ENCODE data around the gene CRPPA.
A peak's percentile ranks its signal among the peaks of the same experiment; 100 is the strongest.
"Not testable (repeated sequence)": the region's sequence is repeated elsewhere in the genome, so short reads cannot be mapped to it uniquely, and the experiment has no call there.

Gene CRPPA

DNA sequence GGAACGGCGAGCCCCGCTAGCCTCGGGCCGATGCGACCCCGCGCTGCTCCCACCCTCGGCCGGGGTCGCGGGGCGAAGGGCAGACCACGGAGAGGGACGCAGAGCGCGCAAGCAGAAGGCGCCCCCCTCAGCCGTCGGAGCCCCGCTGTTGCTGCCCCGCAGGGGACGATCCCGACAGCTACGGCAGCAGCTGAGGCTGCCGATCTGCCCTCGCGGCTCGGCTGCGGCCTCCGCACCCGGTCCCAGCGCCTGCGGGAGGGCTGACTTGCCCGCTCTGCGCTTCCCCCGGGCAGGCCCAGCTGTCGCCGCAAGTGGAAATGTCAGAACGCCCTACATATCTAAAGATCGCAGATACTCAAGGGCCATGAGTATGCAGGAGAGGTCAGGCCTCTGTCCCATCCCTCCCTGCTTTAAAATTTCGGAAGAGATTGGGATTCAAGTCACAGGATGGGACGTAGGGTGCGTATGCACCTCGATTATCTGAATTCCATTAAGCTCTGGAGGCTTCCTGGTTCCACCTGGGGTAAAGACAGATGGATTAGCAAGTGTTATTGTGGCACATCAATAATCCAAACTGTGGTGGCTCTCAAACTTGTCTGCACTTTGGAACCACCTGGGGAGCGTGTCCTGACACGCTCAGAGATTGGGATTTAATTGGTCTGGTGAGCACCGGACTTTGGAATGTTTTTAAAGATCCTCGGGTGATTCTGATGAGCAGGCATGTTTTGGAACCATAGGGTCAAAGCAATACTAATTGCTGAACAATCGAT is at the start of gene CRPPA:
TSS of gene CRPPA (minus strand) at position 206 of the 770 bp plus-strand sequence. CDS start 216 bp downstream, outside the sequence.
- Histone ChIP-seq H3K27ac (ENCODE audit: low read depth, low read length) (peak within 1 kb of the TSS; percentile 73), H3K4me1 (ENCODE audit: control insufficient read depth, insufficient read depth, low read length) (peaks cover 12% of the 10 kb centered on the region), H3K9me3 (ENCODE audit: control insufficient read depth, insufficient read depth, low read length) (no peaks in the 10 kb centered on the region), H3K9ac (ENCODE audit: low read depth, low read length) (peak within 1 kb of the TSS; percentile 64), H3K4me3 (ENCODE audit: low read depth, low read length) (peak within 1 kb of the TSS; percentile 67), H3K27me3 (ENCODE audit: control insufficient read depth, insufficient read depth, low read length) (peaks cover 21% of the 10 kb centered on the region), H3K36me3 (ENCODE audit: control insufficient read depth, insufficient read depth, low read length) (no peaks in the 10 kb centered on the region)

DNA sequence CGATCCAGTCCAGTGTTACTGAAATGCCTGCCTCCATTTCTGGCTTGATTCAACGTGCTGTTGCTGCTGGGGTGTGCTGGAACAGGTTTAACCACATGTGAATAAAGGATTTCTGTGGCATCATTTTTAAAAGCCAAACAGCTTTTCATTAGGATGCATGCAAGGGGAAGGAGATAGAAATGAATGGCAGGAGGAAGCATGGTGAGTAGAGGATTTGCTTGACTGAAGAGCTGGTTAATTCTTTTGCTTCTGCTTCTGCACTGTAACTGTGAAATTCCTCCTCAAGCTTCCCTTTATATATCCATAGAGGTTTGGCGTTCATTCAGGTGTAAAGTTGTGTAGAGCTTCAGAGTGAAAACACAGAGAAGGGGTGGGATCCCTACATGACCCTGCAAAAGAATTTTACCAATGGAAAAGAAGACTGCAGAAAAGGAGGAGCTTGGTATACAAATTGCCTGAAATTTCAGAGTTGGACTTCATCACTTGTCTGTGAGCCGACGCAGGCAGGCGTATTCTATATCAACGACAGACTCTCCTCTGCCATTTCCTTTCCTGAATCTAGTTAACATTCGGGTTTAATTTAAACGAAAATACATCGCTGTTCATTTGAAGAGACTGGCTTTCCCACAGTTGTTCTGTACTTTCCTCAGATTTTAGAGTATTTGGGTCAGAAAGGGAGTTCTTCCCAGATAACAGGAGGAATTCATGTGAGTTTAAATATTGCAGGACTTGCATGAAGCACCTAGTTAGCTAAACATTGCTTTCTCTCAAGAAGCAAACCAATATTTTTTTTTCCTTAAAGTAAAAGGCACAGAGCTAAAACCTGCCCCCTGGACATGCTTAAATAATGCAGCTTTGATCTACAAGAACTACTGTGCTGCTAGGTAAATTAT is 44.4 kb upstream of the CRPPA start, which contains the start of gene SOSTDC1:
TSS of gene SOSTDC1 (minus strand) at position 270 of the 893 bp plus-strand sequence. CDS start at position 200, 70 bp downstream.
- H3K4me1 ChIP-seq (ENCODE audit: control insufficient read depth, insufficient read depth, low read length), result peaks cover 41% of the 10 kb centered on the region
- H3K27ac ChIP-seq (ENCODE audit: low read depth, low read length), result peak within 1 kb of the TSS; percentile 11
- no peaks in the 10 kb centered on the region for H3K36me3 ChIP-seq (ENCODE audit: control insufficient read depth, insufficient read depth, low read length)
- peak within 1 kb of the TSS; percentile 29; the same call in 1 of the 2 replicates for H3K4me3 ChIP-seq (ENCODE audit: low read depth, low read length)
- H3K9ac ChIP-seq (ENCODE audit: low read depth, low read length), result no peak within 1 kb of the TSS
- no peaks in the 10 kb centered on the region for H3K9me3 ChIP-seq (ENCODE audit: control insufficient read depth, insufficient read depth, low read length)
- no peaks in the 10 kb centered on the region for H3K27me3 ChIP-seq (ENCODE audit: control insufficient read depth, insufficient read depth, low read length)

DNA sequence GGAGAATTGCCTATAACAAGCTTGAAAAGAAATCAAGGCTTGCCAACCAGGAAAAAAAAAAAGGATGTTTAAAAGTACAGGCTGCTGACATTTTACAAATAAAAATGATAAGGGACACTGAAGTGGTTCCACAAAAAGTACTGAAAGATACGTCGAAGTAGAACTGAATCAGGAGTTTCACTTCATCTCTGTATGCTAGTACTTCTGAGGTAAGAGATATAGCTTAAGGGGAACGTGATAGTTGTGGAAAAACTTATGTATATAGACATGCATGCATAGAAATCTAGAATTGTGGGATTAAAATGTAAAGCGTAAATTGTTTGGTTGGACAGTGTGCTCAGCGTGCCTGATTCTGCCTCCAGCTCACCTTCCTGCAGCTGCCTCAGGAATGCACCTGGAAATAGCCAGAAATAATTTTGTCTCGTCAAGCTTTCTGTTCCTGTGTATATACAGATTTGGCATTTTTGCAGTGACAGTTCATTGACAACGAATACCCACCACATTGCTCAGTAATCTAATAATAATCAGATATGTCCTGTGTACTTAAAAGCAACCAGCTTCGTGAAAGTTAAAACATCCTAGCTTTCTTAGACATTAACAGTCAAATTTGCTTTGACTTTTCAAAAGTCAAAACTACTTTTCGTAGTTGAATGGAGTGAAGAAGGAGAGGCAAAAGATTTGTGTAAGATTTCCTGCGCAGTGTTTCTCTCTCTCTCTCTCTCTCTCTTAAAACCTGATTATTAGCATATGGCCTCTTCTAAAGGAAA is 42.8 kb upstream of the CRPPA start:
- H3K27ac ChIP-seq (ENCODE audit: low read depth, low read length), result no peak overlapping the region
- H3K4me1 ChIP-seq (ENCODE audit: control insufficient read depth, insufficient read depth, low read length), result peaks cover 41% of the 10 kb centered on the region
- no peak overlapping the region; the same call in 1 of the 2 replicates for H3K4me3 ChIP-seq (ENCODE audit: low read depth, low read length)
- H3K36me3 ChIP-seq (ENCODE audit: control insufficient read depth, insufficient read depth, low read length), result no peaks in the 10 kb centered on the region
- H3K27me3 ChIP-seq (ENCODE audit: control insufficient read depth, insufficient read depth, low read length), result no peaks in the 10 kb centered on the region
- no peaks in the 10 kb centered on the region for H3K9me3 ChIP-seq (ENCODE audit: control insufficient read depth, insufficient read depth, low read length)
- H3K9ac ChIP-seq (ENCODE audit: low read depth, low read length), result no peak overlapping the region

DNA sequence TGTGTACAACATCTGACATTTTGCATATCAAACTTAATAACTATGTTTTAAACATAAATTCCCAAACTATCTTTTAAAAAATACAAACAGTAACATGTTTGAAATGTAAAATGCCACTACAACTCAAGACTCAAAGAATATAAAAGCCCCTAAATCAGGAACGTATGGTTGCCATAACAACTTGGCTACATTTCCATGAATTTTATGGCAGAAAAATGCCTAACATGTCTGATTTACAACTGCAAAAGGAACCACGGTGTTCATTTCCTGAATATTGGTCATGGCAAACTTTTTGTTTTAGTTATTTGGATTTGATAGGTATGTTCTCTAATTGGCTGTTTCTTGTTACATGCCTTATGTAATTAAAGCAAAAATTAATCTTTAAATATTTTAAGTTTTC is 42.2 kb upstream of the CRPPA start:
- no peaks in the 10 kb centered on the region for H3K9me3 ChIP-seq (ENCODE audit: control insufficient read depth, insufficient read depth, low read length)
- no peaks in the 10 kb centered on the region for H3K36me3 ChIP-seq (ENCODE audit: control insufficient read depth, insufficient read depth, low read length)
- H3K27ac ChIP-seq (ENCODE audit: low read depth, low read length), result no peak overlapping the region
- H3K27me3 ChIP-seq (ENCODE audit: control insufficient read depth, insufficient read depth, low read length), result no peaks in the 10 kb centered on the region
- H3K4me1 ChIP-seq (ENCODE audit: control insufficient read depth, insufficient read depth, low read length), result peaks cover 41% of the 10 kb centered on the region
- H3K9ac ChIP-seq (ENCODE audit: low read depth, low read length), result no peak overlapping the region
- no peak overlapping the region for H3K4me3 ChIP-seq (ENCODE audit: low read depth, low read length)

DNA sequence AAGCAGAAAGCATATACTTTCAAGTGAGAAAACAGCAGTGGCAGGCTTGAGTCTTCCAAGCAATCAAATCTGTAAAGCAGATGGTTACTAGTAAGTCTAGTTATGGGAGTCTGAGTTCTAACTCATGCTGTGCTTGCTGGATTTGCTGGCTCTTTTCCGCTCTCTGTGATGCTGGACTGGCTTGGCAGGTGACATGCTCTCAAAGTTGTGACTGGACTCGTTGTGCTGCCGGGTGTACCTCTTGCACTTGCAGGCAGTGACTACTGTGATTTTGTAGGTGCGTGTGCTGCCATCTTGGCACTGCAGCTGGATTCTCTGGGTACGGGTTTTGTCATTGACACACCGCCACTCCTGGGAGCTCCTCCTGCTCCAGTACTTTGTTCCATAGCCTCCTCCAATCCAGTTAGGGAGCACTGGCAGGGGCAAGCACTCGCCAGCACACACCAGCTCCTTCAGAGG is 41.1 kb upstream of the CRPPA start:
- Histone ChIP-seq H3K36me3 (ENCODE audit: control insufficient read depth, insufficient read depth, low read length) (no peaks in the 10 kb centered on the region), H3K27me3 (ENCODE audit: control insufficient read depth, insufficient read depth, low read length) (no peaks in the 10 kb centered on the region), H3K27ac (ENCODE audit: low read depth, low read length) (no peak overlapping the region), H3K9ac (ENCODE audit: low read depth, low read length) (no peak overlapping the region), H3K4me3 (ENCODE audit: low read depth, low read length) (no peak overlapping the region), H3K9me3 (ENCODE audit: control insufficient read depth, insufficient read depth, low read length) (no peaks in the 10 kb centered on the region), H3K4me1 (ENCODE audit: control insufficient read depth, insufficient read depth, low read length) (peaks cover 41% of the 10 kb centered on the region)

DNA sequence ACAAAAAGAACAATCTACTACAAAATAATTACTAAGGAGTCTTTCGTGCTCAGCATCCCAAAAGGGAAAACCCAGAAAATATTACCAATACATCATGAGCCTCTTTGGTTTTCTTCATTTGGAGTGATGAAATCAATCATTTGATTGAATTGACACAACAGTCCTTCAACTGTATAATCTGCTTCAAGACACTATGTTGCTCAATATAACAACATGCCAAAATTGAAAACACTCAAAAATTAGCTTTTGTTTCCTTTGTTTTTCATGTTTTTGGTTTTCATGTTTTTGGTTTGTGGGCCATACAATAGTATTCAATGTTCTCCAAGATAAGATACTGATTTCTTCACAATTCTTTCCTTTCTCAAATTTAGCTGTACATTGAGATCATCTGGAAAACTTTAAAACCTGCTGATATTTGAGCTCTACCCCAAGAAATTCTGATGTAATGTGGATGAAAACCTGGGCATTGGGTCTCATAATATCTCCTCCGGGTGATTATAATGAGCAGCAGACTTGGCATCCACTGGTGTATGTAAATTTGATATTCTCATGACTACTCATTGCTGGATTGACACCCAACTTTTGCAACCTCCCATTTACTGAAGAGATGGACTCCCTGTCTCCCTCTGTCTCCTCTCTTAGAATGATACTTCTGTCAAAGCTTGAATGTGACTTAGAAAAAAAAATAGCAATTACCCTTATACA is 39.6 kb upstream of the CRPPA start:
- peaks cover 35% of the 10 kb centered on the region for H3K4me1 ChIP-seq (ENCODE audit: control insufficient read depth, insufficient read depth, low read length)
- no peak overlapping the region for H3K4me3 ChIP-seq (ENCODE audit: low read depth, low read length)
- H3K9me3 ChIP-seq (ENCODE audit: control insufficient read depth, insufficient read depth, low read length), result no peaks in the 10 kb centered on the region
- H3K36me3 ChIP-seq (ENCODE audit: control insufficient read depth, insufficient read depth, low read length), result no peaks in the 10 kb centered on the region
- no peaks in the 10 kb centered on the region for H3K27me3 ChIP-seq (ENCODE audit: control insufficient read depth, insufficient read depth, low read length)
- H3K27ac ChIP-seq (ENCODE audit: low read depth, low read length), result no peak overlapping the region
- no peak overlapping the region for H3K9ac ChIP-seq (ENCODE audit: low read depth, low read length)

DNA sequence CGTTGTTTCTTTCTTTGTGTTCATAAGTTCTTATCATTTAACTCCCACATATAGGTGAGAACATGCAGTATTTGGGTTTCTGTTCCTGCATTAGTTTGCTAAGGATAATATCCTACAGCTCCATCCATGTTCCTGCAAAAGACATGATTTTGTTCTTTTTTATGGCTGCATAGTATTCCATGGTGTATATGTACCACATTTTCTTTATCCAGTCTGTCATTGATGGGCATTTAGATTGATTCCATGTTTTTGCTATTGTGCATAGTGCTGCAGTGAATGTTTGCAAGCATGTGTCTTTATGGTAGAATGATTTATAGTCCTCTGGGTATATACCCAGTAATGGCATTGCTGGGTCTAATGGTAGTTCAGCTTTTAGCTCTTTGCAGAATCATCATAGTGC is 35.0 kb upstream of the CRPPA start:
- not testable (repeated sequence) for H3K27ac ChIP-seq (ENCODE audit: low read depth, low read length); H3K4me3 ChIP-seq (ENCODE audit: low read depth, low read length); H3K36me3 ChIP-seq (ENCODE audit: control insufficient read depth, insufficient read depth, low read length); H3K4me1 ChIP-seq (ENCODE audit: control insufficient read depth, insufficient read depth, low read length); H3K9ac ChIP-seq (ENCODE audit: low read depth, low read length); H3K27me3 ChIP-seq (ENCODE audit: control insufficient read depth, insufficient read depth, low read length); H3K9me3 ChIP-seq (ENCODE audit: control insufficient read depth, insufficient read depth, low read length)

DNA sequence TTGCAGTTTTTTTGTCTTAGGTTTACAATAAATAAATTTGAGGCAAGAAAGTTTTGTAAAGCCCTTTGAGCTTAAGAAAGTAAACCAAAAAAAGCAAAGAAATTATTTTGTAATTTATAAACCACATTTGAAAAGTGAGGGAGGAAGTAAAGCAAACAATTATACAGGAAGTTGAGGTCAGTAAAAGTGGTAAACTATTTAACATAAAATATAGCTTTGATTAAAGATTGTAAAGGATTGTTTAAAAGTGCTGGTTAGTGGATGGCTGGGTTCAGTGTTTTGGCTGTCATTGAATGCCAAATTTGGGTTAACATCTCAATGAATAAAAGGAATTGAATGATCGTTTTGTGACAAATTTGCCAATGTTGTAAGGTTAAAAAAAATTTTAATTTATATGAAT is 34.3 kb upstream of the CRPPA start:
- Histone ChIP-seq H3K27ac (ENCODE audit: low read depth, low read length) (no peak overlapping the region), H3K9ac (ENCODE audit: low read depth, low read length) (no peak overlapping the region), H3K4me3 (ENCODE audit: low read depth, low read length) (no peak overlapping the region), H3K27me3 (ENCODE audit: control insufficient read depth, insufficient read depth, low read length) (no peaks in the 10 kb centered on the region), H3K9me3 (ENCODE audit: control insufficient read depth, insufficient read depth, low read length) (no peaks in the 10 kb centered on the region), H3K36me3 (ENCODE audit: control insufficient read depth, insufficient read depth, low read length) (no peaks in the 10 kb centered on the region), H3K4me1 (ENCODE audit: control insufficient read depth, insufficient read depth, low read length) (no peaks in the 10 kb centered on the region)

DNA sequence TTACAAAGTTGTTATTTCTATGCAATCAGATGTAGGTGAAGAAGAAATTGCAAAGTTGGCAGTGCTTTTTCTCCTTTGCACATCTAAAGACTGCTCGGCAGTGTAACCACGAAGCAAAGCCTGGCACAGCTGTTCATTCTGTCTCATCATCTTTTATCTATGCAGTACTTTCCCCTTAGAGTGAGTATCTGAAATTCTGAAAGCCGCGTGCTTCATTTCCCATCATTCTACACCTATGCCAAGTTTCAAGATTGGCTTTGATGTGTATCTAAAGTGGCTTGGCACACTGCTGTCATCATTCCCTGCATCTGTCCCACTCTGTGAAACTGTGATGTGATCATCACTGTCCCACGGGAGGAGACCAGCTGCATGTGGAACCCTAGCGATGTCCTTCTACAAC is 29.0 kb upstream of the CRPPA start:
- H3K9me3 ChIP-seq (ENCODE audit: control insufficient read depth, insufficient read depth, low read length), result no peaks in the 10 kb centered on the region
- H3K27ac ChIP-seq (ENCODE audit: low read depth, low read length), result no peak overlapping the region
- no peak overlapping the region for H3K4me3 ChIP-seq (ENCODE audit: low read depth, low read length)

DNA sequence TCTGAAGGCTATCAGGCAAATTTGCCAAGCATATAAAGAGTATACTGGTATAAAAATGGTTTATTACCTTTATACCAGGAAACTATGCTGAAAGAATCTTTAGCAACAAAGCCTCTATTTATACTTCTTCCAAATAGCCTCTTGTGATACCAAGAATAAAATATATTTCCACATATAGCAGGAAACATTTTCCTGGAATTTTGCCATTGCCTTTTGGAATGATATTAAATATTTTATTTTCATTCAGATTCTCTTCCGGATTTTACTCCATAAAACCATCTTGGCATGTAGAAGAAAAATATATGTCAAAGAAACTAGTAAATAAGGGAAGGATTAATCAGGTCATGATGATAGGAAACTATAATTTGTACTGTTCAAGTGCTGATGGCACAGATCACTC is 26.5 kb upstream of the CRPPA start:
- Histone ChIP-seq H3K27ac (ENCODE audit: low read depth, low read length) (no peak overlapping the region), H3K27me3 (ENCODE audit: control insufficient read depth, insufficient read depth, low read length) (no peaks in the 10 kb centered on the region), H3K4me3 (ENCODE audit: low read depth, low read length) (no peak overlapping the region), H3K36me3 (ENCODE audit: control insufficient read depth, insufficient read depth, low read length) (no peaks in the 10 kb centered on the region), H3K9me3 (ENCODE audit: control insufficient read depth, insufficient read depth, low read length) (no peaks in the 10 kb centered on the region), H3K9ac (ENCODE audit: low read depth, low read length) (no peak overlapping the region), H3K4me1 (ENCODE audit: control insufficient read depth, insufficient read depth, low read length) (no peaks in the 10 kb centered on the region)

More for the DNA sequence above, 29.0 kb upstream of the CRPPA start:
- Histone ChIP-seq H3K36me3 (ENCODE audit: control insufficient read depth, insufficient read depth, low read length) (no peaks in the 10 kb centered on the region), H3K27me3 (ENCODE audit: control insufficient read depth, insufficient read depth, low read length) (no peaks in the 10 kb centered on the region), H3K9ac (ENCODE audit: low read depth, low read length) (no peak overlapping the region), H3K4me1 (ENCODE audit: control insufficient read depth, insufficient read depth, low read length) (no peaks in the 10 kb centered on the region)
